GM12801 (cell line): Measurements from ENCODE around the gene TMEM169.

Experiments
- TF ChIP-seq, protein P1 (sequence below): IDR thresholded peaks from one replicate; pipeline ENCODE4 v1.5.1; 2011; ENCODE audit warnings: control low read depth; ENCODE audit not compliant: insufficient read length; ENCODE audit errors: extremely low read depth

The TMEM169 gene

GRCh38 chr2:216082117-216082711 lies 495 bp downstream of the TMEM169 start:
- TF ChIP-seq, protein P1, sequence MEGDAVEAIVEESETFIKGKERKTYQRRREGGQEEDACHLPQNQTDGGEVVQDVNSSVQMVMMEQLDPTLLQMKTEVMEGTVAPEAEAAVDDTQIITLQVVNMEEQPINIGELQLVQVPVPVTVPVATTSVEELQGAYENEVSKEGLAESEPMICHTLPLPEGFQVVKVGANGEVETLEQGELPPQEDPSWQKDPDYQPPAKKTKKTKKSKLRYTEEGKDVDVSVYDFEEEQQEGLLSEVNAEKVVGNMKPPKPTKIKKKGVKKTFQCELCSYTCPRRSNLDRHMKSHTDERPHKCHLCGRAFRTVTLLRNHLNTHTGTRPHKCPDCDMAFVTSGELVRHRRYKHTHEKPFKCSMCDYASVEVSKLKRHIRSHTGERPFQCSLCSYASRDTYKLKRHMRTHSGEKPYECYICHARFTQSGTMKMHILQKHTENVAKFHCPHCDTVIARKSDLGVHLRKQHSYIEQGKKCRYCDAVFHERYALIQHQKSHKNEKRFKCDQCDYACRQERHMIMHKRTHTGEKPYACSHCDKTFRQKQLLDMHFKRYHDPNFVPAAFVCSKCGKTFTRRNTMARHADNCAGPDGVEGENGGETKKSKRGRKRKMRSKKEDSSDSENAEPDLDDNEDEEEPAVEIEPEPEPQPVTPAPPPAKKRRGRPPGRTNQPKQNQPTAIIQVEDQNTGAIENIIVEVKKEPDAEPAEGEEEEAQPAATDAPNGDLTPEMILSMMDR: no peak

DNA sequence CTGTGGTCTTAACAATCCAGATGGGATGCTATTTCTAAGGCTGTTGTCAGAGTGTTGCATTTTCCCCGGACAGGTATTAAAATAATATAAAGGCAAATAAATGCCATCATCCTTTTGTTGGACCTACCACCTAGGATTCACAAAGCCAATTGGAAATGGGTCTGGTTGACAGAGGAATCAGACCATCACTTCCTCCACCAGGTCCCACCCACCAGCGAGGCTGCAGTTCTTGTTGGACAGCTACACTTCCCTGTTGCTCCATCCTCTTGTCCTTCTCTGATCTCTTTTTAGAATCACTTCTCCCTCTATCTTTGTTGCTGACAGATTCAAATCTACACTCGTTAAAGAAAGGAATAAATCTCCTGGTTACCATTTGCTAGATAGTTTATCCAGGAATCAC lies 1.1 kb downstream of the TMEM169 start:
- TF ChIP-seq, protein P1: no peak

GRCh38 chr2:216083464-216084281 lies 2.0 kb downstream of the TMEM169 start:
- TF ChIP-seq, protein P1: no peak

GRCh38 chr2:216084547-216084946 lies 2.8 kb downstream of the TMEM169 start:
- TF ChIP-seq, protein P1: no peak

- TF ChIP-seq, protein P1: no peak
These were observed 4.6 kb downstream of the TMEM169 start for GRCh38 chr2:216086207-216086893.

GRCh38 chr2:216090369-216090786 lies 8.7 kb downstream of the TMEM169 start:
- TF ChIP-seq, protein P1: no peak

GRCh38 chr2:216092646-216093045 lies 10.9 kb downstream of the TMEM169 start:
- TF ChIP-seq, protein P1: no peak
